GM11168 (cell line): ENCODE data around the gene DIAPH1.
"Not testable (repeated sequence)": the region's sequence is repeated elsewhere in the genome, so short reads cannot be mapped to it uniquely, and the experiment has no call there.

Source experiments
- in situ Hi-C: fragments of 300-500 bp; cut with MboI; formaldehyde crosslinking; loops from one replicate; pipeline ENCODE4 v1.12.0; 2022; ENCODE audit warnings: low sequenced_read_pairs; ENCODE audit not compliant: unreplicated experiment

DIAPH1 gene

DNA sequence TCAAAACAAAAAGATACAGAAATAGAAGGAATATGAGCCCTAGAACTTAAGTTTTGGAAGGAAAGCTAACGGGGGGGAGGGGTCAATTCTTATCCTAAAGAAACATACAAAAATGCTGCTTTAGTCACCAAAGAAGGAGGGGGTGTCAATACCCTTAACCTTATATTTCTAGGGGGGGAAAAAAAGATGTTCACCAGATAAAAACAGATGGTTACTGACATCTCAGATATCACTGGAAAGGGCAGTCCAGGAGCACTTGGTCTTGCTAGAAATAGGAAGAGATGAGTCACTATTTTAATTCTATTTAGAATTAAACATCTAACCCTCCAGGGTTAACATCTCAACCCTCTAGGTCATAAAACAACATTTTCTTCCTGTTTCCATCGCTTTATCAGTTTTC lies 1.7 kb downstream of the DIAPH1 start:
- in situ Hi-C loops = no loop called here

DNA sequence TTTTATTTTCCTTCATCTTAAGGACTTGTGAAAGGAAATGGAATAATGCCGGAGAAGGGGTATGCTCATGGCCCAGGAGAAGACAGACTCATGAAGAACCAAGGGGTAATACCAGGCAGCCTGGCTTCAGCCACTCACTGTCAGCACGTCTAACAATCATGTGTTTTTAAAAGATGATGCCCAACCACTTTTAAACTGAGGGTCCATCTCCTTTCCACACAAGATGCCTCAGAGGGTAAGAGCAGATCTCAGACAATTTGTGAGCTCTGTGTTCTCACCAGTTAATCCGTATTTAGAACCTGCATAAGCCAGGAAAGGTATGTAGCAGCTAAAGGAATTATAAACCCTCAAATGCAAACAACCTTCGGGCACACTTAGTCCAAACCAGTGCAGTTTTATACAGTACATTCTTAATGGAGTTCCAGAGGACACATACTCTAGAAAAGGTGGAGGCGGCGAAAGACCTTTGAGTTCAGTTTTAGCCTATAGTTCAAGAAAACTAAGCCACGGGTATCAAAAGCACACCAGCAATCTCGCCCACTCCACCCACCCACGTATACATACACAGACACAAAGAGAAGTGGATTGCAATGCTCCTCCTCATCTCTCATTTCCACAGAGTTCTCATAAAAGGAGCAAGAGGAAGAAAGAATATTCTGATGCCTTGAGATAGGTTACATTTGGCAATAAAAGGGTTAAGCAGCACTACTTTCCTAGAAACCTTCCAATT lies 2.6 kb downstream of the DIAPH1 start:
- in situ Hi-C loops = no loop called here

DNA sequence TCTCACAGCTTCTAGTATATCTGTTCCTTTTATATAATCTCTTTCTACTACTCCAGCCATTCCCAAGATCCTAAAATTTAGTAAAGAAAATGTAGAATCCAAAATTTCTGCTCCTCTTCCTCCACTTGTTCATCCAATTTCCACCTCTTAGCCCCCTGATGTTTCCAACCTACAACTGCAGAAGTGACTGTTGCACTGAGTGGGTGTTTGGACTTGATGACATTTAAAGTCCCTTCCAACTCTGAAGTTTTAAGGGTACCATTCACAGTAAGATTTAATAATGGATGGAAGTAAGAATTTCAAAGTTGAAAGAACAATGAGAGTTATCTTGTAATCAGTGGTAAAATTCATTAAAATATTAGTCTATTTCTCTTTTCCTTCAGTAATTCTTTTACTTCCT lies 5.5 kb downstream of the DIAPH1 start:
- in situ Hi-C loops = no loop called here

DNA sequence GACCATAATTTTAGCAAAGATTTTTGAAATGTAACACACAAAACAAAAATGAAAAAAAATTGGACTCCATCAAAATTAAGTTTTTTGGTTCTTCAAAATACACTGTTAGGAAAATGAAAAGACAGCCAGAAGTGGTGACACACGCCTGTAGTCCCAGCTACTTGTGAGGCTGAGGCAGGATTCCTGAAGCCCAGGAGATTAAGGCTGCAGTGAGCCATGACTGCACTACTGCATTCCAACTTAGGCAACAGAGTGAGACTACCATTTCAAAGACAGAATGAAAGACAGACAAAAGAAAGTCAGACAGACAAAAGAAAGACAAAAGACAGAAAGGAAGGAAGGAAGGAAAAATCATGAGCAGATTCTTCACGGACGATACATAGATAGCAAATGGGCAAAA lies 7.5 kb downstream of the DIAPH1 start:
- in situ Hi-C loops = no loop called here

DNA sequence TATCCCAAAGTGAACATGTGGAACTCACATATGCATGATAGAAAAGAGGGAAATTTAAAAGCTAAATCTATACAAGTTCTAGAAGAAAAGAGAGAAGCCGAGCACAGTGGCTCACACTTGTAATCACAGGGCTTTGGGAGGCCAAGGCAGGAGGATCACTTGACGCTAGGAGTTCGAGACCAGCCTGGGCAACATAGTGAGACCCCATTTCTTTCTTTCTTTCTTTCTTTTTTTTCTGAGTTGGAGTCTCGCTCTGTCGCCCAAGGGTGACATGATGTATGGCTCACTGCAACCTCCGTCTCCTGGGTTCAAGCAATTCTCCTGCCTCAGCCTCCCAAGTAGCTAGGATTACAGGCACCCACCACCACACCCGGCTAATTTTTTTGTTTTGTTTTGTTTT lies 8.9 kb downstream of the DIAPH1 start:
- in situ Hi-C loops = not testable (repeated sequence)

DNA sequence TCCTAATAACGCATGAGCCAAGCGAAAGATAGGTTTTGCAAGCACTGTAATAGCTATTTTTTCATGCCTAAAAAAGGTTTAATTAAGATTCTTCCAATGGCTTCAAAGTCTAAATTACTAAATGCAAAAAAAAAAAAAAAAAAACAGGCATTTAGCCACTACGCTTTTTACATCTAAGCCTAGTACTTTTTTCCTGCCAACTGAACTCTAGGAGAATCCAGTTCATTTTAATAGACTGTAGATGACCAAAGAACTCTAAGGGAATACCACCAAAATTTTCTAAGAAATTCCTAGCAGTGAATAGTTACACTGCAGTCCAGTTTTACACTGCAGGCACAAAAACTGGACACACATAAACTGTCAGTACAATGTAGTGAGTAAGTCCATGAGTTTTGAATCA lies 9.8 kb downstream of the DIAPH1 start:
- in situ Hi-C loops = no loop called here

DNA sequence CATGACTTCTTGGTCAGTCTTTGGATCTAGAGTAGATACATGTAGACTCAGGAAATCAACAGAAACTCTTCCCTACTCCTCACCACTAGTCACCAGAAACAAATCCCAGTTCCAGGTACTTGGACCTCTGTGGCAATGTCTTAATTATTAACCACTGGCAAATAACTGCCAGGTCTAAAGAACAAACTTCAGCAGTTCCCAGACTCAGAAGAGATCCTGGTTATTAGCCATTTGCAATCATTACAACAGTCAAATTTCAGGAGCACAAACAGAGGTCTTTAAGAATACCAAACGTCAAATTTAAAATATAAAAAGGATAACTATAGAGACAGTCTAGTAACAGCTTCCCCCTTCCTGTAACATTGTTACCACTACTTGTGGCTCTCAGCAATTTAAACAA lies 10.2 kb downstream of the DIAPH1 start:
- in situ Hi-C loops = no loop called here

DNA sequence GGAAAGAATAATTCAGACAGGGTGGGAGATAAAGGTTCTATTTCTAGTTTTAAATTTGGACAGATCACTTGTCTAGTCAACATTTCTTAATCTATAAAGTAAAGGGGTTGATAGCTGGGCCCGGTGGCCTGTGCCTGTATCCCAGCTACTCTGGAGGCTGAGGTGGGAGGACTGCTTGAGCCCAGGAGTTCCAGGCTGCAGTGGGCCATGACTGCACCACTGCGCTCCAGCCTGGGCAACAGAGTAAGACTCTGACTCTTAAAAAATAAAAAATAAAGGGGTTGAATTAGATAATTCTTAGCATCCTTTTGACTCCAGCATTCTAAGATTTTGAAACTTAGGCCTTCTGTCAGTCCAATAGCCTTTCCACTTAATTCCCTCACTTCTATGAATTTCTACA lies 10.8 kb downstream of the DIAPH1 start:
- in situ Hi-C loops = no loop called here

DNA sequence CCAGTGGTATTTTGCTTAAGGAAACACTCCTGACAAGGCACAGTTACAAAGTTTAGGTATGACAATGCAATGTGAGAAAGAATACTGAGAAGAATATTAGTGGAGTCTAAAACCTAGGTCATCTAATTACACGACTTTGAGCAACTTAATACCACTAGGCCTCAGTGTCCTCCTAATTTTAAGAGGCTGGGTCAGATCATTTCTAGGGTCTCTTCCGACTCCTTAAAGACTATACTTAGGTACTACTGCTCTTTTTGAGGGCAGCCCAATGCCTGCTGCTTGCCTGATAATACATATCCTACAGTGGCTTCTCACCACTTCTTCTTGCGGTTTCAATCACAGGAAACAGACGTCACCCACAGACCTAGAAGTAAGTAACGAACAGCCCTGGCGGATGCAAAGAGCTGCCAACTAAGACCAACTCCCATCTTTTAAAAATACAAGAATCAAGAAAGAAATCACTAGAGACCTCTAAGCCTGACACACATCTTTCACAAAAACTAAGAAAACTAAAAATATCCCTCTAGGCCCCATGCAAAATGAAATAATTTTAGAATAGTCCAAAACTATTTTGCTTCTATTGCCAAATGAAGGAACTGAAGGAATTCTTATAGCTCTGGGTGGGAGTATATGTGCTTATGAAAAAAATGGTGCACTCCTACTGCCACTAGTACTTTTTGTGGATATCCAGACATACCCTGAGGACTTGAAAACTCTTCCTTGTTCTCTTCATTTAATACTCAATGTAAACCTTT lies 13.1 kb downstream of the DIAPH1 start:
- in situ Hi-C loops = no loop called here

DNA sequence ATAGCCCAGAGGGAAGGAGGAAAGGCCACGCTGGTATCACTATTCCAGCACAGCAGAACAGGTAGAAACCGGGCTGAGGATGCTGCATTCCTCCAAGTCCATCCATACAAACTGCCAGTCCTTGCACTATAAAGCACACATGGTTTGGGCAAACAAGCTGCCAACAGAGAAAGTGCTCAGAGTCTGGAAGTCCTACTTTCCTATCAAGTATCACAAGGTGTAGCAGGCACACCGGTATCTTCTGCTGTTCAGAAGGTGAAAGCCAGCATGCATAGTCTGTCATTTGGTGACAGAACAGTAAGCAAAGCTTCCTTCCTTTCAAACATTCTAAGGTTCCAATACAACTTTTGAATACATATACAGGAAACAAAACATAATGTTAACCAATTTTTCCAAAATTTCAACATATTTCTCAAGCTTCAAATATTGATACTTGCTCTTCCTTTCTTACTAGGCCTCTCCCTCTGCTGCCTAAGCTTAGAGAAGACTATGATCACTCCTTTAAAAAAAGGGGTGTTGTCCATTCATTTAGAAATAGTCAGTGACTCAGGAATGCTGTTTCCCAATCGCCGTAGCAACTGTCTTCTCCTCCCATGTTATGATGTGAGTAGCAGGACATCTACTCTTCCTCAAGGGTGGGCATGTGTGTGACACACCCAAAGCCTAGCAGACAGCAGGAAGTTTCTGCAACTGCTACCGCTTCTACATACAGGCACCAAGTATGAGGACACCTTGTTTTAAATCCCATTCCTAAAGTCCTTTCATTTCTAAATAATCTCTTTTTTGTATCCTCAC lies 14.7 kb downstream of the DIAPH1 start:
- in situ Hi-C loops = no loop called here

DNA sequence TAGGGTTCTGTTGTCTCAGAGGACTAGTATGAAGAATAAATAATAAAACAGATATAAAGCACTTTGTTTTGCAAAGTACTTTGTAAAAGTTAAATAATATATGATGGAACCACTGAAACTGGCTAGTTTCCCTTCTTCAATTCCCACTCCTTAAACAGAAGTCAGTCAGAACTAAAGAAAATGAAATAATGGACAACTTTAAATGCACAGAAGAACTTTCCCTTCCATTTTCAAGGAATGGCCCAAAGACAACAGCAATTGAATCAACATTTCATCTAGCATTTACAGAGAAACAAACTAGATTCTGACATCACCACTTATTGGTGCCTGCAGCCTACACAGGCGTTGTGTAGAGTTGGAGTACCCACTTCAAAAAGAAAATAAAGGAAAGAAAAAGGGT lies 16.2 kb downstream of the DIAPH1 start:
- in situ Hi-C loops = no loop called here

DNA sequence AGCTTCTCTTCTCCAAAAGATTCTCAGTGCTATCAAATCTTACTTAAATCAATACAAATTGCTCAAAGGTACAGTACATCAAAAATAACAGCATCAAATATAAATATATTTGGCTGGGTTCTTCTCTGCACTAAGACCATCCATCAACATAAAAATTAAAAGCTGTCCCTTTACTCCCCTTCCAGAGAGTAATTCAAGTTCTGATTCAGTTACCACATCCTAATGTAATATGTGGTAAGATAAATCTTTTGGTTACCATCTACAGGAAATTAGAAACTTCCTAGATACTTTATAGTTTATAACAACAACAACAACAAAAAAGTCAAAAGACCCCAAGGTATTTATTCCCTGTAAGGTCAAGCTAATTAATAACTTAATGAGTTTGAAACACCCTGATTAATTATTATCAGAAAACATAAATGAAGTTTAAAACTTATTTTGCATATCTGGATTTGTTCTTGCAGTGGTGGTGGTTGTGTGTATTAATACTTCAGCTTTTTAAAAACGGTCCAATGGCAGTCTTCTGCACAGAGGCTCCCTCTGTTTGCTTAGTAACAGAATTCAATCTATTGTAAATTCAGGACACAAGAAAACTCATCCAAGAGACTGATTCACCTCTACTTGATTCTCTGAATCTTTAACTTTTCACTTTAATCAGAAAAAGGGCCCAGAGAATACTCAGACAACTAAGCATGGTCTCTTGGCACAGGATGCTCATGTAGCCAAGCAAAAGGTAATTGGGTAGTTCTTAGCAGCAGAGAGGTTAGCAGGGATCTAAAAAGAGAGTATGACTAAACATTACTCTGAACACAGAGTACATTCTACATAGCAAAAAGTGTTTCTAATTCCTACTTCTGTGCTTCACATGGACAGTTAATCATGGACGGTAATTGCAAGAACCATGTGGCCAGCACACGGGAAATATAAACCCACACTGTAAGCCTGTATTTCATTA lies 20.1 kb downstream of the DIAPH1 start:
- in situ Hi-C loops = no loop called here

DNA sequence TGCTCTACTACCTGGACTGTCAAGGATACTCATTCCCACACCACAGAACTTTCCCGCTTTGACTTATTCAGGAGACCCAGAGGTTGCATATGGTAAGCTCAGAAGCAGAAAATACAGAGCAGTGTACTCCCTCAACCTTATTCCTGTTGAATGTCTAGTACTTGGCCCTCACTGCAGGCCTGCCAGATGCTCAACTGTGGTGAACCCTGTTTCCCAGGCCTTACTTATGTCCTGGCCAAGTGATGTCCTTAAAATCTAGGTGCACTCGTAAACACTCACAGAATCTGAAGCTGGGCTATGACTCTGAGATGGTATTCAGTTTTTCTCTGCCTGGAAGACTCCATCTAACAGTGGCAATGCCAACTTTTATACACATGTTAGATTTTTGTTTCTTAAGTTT lies 21.0 kb downstream of the DIAPH1 start:
- in situ Hi-C loops = no loop called here

DNA sequence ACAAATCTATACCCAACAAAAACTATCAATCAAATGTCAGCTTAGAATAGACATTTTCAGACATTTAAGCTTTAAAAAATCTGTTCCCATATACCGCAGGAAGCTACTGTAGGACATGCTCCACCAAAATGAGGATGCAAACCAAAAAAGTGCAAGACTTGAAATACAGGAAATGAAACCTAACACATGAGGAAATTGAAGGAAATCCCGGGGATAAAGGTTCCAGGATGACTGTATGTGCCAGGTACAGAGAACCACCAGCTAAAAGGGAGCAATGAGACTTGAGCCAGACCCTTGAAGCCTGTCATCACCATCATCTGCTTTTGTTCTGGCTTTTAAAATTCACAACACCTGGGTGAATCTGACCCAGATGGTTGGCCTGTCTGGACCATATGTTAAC lies 21.4 kb downstream of the DIAPH1 start:
- in situ Hi-C loops = no loop called here

DNA sequence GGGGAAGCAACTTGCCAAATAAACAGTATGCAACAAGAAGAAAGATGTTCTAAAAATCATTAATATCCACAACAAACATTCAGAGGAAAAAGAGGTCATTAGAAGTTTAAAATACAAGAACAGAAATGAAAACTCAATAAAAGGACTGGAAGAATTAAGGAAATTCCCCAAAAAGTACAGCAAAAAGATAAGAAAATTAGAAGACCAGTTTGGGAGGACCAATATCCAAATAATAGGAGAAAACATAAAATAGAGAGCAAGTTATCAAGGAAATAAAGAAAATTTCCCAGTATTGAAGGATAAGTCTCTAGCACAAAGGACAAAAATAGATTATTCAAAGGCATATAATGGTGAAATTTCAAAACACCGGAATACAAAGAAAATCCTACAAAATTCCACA lies 21.9 kb downstream of the DIAPH1 start:
- in situ Hi-C loops = no loop called here

DNA sequence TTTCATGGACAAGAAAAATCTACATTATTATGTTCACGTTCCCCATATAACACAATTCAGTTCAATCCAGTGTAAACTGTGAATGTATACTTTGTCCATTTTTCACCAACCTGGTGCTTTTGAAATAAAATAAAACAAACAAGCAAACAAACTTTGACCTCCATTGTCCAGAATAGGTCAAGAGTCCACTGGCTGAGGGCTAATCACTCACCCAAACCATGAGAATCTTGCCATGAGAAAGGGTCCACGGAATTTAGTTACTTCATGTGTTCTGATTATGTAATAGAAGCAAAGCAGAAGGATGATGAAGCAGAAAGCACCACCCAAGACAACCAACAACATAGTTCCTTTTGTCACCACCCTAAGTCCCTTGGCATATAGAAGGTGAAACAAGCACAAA lies 28.7 kb downstream of the DIAPH1 start:
- in situ Hi-C loops = no loop called here

DNA sequence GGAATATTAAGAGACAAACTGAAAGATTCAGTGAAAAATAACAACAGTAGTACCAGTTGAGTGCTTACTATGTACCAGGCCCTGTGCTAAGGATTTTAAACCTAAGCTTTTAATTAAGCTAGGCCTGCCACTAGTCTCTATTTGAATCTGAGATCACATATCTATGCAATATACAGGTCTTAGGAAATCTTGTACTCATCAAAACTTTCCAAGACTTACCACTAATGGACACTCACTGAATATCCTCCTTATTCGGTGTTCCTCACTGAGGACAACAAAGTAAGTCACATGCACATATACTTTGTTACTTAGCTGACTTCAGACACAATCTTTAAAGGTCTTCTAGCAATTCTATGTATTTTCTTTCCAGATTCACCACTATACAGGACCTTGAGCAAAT lies 32.6 kb downstream of the DIAPH1 start:
- in situ Hi-C loops = loop anchor here (10.0 kb wide), 1 partner anchor 49 kb away; the partner anchor contains the start of genes HDAC3 and RELL2

DNA sequence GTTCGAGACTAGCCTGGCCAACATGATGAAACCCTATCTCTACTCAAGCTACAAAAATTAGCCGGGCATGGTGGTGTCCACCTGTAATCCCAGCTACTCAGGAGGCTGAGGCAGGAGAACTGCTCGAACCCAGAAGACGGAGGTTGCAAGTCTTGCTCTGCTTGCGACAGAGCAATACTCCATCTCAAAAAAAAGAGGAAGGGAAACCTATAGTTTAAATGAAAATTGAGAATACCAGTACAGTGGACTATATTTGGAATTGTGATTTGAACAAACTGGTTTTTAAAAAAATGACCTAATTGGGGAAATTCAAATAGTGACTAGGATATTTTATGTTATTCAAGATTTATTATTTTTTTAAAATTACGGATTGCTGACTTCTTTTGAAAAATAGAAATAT lies 33.2 kb downstream of the DIAPH1 start:
- in situ Hi-C loops = loop anchor here (10.0 kb wide), 1 partner anchor 49 kb away; the partner anchor contains the start of genes HDAC3 and RELL2

DNA sequence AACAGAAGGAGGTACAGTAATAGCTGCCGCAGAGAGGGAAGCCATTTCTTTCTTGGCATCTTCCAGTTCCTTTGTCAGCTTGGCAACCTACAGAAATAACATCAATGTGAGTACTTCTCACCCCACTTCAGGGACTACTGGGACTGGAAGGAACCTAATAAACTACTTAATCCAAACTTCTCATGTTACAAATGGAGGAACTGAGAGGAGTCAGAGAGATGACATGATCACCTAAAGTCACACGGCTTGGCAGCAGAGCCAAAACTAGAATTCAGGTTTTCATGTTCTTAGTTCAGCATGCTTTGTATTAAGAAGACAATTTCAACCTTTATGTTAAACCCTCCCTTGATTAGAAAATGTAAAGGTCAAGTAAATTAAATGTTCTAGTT lies 44.7 kb downstream of the DIAPH1 start:
- in situ Hi-C loops = no loop called here
